Stimulated activated CD8-positive, alpha-beta memory T cell treated with anti-CD3 and anti-CD28 coated beads, Interleukin-12 subunit alpha, Interleukin-12 subunit beta, amount 100 ng/mL, for 1 hour (primary cell): ENCODE results near the gene LSM7.

Experiments
- DNase-seq: peaks from one replicate; pipeline ENCODE4 v3.0.0-alpha.2; 2020; ENCODE audit warnings: low read depth

LSM7 gene

DNA sequence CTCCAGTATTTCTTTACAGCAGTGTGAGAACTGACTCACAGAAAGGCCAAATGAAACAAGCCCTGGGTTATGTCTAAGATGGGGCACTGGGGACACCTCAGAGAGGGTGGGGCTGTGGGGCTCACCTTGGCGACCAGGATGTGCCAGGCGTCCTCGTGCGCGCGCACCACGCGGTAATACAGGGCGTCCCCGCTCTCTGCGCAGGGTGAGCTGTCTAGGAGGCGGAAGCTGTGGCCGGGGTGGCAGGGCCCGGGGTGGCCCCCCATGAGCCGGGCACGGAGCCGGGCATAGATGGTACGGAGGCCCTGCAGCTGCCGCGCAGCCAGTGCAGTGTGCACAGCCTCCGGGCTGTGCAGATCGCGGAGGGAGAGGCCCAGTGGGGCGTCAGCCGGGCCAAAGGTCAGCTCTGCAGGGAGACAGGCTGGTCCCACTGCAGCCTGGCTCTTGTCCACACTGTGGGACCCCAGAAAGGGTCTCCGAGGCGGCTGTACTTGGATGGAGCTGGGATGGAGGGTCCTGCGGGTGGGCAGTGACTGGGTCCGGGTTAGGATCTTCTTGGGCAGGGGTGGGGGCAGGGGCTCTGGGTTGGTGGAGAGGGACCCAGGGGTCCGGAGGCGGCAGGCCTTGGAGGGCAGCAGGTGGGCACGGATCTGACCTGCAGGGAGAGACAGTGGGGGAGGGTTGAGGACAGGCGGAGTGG, 49.8 kb downstream of the LSM7 start:
- no peak for DNase-seq

DNA sequence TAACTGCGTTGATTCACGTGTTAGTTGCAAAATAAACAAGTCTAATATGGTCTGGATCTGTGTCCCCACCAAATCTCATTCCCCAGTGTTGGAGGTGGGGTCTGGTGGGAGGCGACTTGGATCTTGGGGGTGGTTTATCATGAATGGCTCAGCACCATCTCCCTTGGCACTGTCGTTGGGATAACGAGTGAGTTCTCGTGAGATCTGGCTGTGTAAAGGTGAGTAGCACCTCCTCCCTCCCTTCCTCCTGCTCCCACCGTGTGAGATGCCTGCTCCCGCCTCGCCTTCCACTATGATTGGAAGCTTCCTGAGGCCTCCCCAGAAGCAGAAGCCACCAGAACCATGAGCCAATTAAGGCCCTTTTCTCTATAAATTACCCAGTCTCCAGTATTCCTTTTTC, 51.2 kb downstream of the LSM7 start:
- DNase-seq, result no peak

DNA sequence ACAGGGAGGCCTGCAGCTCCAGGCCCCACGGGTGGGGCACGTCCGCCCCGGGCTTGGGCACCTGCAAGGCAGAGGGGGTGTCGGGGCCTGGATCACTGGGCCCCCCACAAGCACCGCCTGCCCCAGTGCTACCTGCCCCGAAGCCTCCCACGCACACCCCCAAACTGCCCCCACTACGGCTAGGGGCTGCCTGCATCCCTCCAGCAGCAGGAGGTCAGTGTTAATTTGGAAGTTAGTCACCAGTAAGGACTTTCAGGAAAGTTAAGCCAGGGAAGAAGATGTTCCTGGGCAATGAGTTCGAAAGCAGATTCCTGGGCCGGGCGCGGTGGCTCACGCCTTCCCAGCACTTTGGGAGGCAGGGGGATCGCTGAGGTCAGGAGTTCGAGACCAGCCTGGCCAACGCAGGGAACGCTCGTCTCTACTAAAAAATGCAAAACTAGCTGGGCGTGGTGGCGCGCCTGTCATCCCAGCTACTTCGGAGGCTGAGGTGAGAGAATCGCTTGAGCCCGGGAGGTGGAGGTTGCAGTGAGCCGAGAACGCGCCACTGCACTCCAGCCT, 51.9 kb downstream of the LSM7 start:
- no peak for DNase-seq

DNA sequence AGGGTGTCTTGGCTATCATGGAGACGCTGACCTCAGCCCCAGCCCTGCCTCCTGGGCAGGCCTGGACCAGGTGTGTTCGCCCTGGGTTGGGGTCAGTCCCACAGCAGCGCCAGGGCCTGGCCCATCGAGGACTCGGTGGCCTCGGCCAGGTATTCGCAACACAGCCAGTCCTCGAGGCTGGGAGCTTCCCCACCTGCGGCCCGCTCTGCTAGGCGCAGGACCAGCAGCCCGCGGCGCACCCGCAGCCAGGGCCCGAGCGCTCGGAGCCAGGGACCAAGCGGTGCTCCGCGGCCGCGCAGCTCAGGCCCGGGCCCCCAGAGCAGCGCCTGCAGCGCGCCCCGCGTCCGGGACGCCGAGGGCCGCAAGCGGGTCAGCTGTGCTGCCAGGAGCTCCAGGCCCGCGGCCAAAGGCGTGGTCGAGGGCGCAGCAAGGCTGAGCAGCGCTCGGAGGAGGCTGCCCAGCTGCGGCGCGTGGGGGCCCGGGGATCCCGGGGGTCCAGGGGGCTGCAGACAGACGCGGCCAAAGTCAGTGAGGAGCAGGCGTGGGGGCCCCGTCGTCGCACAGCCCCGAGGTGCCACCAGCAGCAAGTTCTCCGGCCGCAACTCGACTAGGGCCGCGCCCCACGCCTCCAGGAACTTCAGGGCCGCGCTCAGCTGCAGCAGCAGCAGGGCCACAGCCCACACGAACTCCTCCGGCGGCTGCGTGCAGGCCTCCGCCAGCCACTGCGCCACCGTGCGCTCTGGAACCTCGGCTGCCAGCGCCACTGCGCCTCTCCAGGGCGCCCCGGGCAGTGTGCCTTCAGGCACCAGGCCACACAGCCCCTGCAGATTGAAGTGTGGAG, 52.6 kb downstream of the LSM7 start:
- DNase-seq, result no peak

DNA sequence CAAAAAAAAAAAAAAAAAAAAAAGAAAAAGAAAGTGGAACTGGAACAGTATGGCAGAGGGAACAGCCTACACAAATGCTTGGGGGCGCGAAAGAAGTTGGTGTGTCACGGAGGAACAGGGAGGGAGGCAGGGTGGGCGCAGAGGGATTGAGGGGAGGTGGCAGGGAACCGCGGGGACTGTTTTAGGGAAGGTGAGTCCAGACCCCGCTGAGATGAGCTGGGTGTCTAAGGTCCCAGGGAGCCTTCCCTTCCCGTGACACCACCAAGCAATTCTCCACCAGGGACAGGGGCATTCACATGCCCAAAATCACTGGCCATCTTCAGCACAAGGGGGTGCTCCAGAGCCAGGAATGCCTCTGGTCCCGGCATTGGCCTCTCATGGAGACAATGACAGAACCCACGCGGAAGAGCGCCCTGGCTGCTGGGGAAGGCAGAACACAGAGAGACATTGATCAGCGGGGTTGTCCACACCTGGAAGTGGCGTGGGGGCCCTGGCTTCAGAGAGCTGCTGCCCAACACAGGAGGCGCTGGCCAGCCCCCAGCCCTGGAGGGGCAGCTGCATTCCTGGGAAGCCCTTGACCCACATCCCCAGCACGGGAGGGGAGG, 53.4 kb downstream of the LSM7 start:
- no peak for DNase-seq

DNA sequence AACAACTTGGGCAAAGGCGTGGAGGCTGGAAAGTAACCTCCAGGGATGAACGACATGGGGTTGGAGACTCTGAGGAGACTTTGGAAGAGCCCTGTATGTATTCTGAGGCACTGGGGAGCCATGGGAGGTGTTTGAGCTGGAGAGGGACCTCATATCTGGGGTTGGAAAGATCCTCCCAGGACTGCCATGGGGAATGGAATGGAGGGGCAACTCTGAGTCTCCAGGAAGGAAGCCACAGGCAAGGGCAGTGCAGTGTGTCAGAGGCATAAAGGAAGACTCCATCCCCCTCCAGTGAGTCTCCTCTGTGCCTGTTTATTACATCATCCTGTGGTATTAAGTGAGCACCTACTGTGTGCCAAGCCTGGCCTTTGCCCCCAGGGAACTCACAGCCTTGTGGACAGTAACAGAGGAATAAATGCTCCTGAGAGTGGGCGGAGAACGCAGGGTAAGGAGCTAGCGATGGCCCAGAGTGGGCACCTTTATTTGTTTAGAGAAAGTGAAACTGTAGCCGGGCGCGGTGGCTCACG, 54.1 kb downstream of the LSM7 start:
- no peak for DNase-seq

DNA sequence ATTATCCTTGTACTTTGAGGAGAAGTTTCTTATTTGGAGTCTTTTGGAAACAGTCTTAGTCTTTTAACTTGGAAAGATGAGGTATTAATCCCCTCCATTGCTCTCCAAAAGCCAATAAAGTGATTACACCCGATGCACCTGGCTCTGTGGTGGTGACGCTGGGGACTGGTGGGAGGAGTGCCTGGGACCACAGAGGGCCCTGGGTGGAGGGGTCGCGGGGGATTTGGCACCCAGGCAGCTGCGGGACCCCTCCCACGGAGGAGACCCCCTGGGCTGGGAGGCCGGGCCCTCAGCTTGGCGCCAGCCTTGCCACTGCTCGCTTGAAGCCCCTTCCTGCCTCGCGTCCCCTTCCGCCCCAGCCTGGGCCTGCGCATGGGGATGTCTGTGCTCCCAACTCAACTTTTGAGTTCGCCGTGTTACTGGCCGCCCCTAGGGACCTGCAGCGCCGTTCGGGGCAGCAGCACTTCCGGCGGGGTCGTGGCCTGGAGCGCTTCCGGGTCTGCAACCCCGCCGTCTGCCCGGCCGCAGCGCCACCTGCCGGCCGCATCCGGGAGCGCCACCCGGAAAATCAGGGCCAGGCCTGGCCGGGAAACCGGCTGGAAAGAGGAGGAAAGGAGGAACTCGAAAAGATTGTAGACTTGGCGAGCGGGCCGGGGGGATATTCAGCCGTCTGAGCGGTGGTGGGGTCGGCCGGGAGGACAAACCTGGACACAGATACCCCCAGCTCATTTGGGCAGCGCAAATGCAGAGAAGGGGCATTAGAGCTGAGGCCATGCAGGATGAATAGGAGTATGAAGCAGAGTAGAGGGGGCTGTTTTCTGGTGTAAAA, 54.8 kb downstream of the LSM7 start:
- peak; percentile 46 for DNase-seq
